Activated T-cell treated with anti-CD3 and anti-CD28 coated beads for 4 hours (primary cell): ENCODE measurements around the gene TKFC.

Experiments
- DNase-seq: peaks from one replicate; pipeline ENCODE4 v3.0.0-alpha.2; 2020

Gene TKFC

GRCh38 chr11:61325649-61326414 lies 7.2 kb upstream of the TKFC start:
- DNase-seq = no peak

GRCh38 chr11:61327669-61328071 lies 5.4 kb upstream of the TKFC start:
- no peak for DNase-seq

GRCh38 chr11:61328351-61328750 lies 4.7 kb upstream of the TKFC start:
- no peak for DNase-seq

DNA sequence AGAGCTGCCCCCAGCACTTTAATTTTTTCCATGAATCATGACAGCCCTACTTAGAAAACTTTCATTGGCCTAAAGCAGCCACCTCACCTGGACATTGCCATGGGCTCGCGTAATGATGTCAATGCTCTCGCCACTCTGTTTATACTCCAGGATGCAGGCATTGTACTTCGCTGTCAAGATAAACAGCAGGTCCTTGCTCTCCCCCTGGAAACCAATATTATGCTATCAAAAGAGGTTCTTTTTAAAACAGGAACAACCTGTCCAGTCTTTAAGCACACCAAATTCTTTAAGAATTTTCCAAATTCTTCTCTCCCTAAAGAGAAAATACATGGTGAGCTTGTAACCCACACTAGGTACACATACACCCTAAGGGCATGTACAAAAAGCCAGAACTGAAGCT lies 3.2 kb upstream of the TKFC start:
- no peak for DNase-seq

- DNase-seq = no peak
Observed at GRCh38 chr11:61331651-61332050, 1.4 kb upstream of the TKFC start.

DNA sequence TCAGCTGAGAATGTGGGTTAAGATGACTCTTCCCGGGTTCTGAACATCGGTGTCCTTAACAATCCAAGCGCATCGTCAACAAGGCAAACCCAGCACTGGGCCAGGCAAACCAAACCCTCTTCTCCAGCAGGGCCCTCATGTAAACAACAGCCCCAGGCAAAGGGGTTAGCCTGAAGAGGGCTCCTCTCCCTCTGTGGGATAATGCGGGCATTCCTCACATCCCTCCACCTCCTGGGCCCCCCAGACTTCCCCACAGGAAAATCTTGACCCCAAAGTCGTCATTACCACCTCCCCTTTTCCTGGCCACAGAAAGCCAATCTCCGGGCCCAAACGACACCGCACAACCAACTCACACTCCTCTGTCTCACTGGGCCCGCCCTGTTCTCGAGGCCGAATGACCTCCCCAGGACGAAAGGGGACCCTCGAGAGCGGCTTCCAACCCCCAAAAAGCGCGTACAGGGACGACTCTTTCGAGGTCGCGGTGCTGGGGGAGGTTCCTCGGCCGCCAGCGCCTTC lies 689 bp upstream of the TKFC start:
- no peak for DNase-seq

DNA sequence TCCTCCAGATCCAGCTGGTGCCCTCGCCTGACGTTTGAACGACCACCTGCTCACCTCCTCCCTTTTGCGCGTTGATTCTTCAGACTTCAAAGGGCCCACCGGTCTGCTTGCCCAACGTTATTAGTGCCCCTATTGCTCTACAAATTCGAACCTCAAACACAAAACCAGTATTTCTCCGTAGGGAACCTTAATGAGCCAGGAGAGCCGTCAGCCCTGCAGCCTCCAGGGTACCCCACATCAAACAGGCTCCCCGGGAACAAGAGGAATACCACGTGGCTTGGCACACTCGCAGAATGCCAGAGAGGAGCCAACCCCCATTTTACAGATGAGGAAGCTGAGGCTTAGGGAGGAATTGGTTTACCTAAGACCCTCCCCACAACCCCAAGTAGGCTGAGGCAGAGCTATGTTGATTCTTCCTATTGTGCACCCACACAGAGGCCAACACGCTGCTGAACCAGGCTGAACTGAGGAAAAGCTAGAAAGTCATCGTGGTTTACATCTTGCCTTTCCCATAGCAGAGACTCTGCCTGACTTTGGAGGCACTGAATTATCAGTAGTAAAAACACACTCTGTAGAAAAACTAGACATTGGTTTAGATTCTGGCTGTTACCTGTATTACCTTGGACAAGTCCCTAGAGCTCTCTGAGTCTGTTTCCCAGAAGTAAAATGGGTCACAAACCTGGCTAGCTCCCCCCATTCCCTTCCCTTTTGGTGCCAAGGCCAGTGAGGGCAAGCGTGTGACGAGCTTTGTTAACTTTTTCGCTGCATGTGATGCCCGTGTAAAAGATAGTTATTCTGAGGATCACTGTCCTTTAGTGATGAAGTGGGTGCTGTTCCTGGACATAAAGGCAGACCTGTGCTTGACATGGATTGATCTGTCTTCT lies 764 bp downstream of the TKFC start:
- peak; percentile 10 for DNase-seq

DNA sequence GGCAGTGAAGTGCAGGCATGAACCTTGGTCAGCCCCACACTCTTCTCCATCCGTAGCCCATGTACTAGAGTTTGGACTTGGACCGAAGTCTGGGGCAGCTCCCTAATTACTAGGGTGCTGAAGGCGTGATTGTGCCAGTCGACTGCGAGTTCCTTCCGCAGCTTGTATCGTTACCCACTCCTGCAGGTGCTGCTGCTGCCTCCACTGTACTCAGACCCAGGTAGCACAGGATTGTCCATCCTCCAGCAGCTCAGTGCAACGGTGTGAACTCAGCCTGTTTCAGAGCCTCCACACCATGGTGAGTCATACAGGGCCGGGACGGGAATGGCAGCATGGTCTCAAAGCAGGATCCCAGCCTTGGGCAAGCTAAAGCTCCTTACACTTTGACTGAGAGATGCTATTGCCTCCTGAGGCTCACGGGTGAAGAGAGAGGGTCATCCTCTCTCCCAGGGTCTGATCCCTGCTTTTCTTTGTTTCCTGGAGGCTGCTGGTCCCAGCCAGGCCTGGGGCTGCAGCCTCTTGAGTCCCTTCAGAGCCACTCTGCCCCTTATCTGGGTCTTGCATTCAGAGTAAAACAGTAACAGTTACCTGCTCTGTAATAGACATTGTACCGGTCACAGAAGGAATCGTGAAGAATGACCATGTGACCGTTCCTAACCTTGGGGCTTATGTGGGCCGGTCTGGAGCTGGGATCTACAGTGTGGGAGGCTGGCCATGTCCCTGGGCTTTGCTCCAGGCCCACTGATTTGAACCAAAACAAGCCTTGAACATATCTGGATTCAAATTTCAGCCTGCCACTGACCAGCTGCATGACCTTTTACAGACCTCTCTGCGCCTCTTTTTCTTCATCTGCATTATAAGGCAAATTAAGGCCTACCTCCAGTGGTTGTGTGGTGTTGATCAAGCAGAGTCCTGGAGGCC lies 1.7 kb downstream of the TKFC start:
- no peak for DNase-seq

DNA sequence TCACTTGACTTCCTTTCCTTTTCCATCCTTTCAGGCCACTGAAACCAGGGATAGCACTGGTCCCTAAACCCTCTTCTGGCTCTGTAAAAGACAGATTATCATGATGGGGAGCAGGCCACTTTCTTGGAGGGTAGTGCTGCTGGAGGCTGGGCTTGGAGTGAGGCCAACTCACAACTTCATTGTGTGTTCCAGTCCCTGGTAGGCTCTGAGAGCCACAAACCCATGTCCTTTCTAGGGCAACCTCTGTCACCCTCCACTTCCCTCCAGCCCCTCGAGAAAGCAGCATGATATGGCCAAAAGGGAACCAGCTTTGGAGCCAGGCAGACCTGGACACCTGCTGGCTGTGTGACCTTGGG lies 2.3 kb downstream of the TKFC start:
- DNase-seq = no peak

GRCh38 chr11:61336171-61336935 lies 3.3 kb downstream of the TKFC start:
- DNase-seq = peak; percentile 74

GRCh38 chr11:61337706-61338470 lies 4.9 kb downstream of the TKFC start:
- DNase-seq = no peak

GRCh38 chr11:61338783-61339489 lies 5.9 kb downstream of the TKFC start:
- no peak for DNase-seq

DNA sequence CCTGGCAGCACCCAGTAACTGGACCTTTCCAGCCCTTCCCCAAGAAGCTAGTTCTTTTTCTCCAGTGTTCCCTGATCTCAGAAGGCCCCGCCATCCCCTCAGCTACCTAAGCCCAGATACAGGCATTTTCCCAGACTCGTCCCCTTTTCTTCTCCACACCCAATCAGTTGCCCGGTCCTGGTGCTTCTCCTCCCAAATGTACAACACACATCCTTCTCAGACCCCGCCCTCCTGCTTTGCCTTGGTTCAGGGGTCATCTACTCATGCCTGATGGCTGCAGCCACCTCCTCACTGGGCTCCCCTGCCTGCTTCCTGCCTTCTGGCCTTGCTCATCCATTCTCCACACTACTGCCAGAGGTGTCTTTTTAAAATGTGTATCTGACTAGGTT lies 6.5 kb downstream of the TKFC start:
- DNase-seq = no peak

GRCh38 chr11:61340979-61341378 lies 8.0 kb downstream of the TKFC start:
- DNase-seq = no peak

GRCh38 chr11:61341706-61342105 lies 8.7 kb downstream of the TKFC start:
- no peak for DNase-seq

DNA sequence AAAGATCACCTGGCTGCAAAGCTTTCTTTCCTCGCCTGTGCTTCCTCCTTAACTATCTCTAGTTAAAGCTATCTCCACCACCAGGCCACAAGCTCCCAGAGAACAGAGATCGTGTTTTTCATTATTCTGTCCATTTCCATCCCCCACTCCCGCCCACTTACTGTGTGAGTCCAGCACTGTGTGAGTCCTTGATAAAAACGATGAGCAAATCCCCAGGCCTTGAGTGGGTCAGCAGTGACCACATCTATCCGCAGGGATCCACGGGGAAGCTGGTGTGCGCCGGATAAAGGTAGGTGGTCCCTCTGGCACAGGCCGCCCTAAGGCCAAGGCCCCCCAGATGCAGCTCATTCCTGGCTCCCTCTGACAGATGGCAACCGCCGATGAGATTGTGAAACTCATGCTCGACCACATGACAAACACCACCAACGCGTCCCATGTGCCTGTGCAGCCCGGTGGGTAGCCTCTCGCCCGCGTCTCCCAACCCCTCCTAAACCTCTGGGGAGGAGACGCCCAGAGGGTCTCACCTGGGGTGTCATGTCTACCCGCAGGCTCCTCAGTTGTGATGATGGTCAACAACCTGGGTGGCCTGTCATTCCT lies 9.3 kb downstream of the TKFC start:
- no peak for DNase-seq

GRCh38 chr11:61343792-61344745 lies 11.0 kb downstream of the TKFC start:
- no peak for DNase-seq

DNA sequence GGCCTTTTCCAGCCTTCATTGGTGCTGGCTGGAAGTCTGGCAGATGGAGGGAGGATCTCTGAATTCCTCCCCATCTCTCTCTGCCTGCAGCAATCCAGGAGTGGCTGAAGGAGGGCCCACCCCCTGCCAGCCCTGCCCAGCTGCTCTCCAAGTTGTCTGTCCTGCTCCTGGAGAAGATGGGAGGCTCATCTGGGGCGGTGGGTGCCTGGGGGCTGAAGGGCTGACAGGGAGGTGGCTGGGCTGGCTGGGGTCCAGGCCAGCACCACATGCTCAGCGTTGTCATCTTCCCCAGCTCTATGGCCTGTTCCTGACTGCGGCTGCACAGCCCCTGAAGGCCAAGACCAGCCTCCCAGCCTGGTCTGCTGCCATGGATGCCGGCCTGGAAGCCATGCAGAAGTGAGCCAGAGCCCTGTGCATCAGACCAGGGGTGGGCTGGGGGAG lies 12.2 kb downstream of the TKFC start:
- no peak for DNase-seq
